SKM-1 treated with dmso at 0.1 percent for 144 hours (cell line): ENCODE results near the gene YTHDC1.
"Not testable (repeated sequence)": the region's sequence is repeated elsewhere in the genome, so short reads cannot be mapped to it uniquely, and the experiment has no call there.

Source experiments
- DNase-seq: peaks from one replicate; lab custom pipeline; 2025; ENCODE audit not compliant: unreplicated experiment; lab: John Stamatoyannopoulos, UW

Gene YTHDC1

GRCh38 chr4:68349649-68350360 is at the start of gene YTHDC1:
Gene YTHDC1, minus strand, starts transcription at chr4:68350090. Its CDS starts 337 bp downstream, at chr4:68349753.
- DNase-seq, result peak; percentile 87

- no peak for DNase-seq
These were observed 49.4 kb upstream of the YTHDC1 start for GRCh38 chr4:68399306-68399705.

GRCh38 chr4:68396756-68397155 is 46.9 kb upstream of the YTHDC1 start:
- no peak for DNase-seq

GRCh38 chr4:68391436-68391835 is 41.5 kb upstream of the YTHDC1 start:
- DNase-seq, result no peak

GRCh38 chr4:68390205-68390935 is 40.5 kb upstream of the YTHDC1 start:
- no peak for DNase-seq

- not testable (repeated sequence) for DNase-seq
These were observed 39.6 kb upstream of the YTHDC1 start for GRCh38 chr4:68389386-68389913.

- no peak for DNase-seq
These were observed 38.5 kb upstream of the YTHDC1 start for GRCh38 chr4:68388347-68388865.

- no peak for DNase-seq
These were observed 35.4 kb upstream of the YTHDC1 start for GRCh38 chr4:68385267-68385666.

GRCh38 chr4:68383115-68383514 is 33.2 kb upstream of the YTHDC1 start:
- DNase-seq, result no peak

- DNase-seq, result no peak
These were observed 28.3 kb upstream of the YTHDC1 start for GRCh38 chr4:68378226-68378625.

- peak; percentile 72 for DNase-seq
These were observed 26.0 kb upstream of the YTHDC1 start for GRCh38 chr4:68375667-68376559.

- no peak for DNase-seq
These were observed 23.6 kb upstream of the YTHDC1 start for GRCh38 chr4:68373513-68373912.

GRCh38 chr4:68372588-68372987 is 22.7 kb upstream of the YTHDC1 start:
- DNase-seq, result no peak

GRCh38 chr4:68369142-68369805 is 19.4 kb upstream of the YTHDC1 start:
- no peak for DNase-seq

- peak; percentile 51 for DNase-seq
These were observed 18.8 kb upstream of the YTHDC1 start for GRCh38 chr4:68368691-68369131.

GRCh38 chr4:68367835-68368234 is 17.9 kb upstream of the YTHDC1 start:
- DNase-seq, result no peak

GRCh38 chr4:68366600-68366999 is 16.7 kb upstream of the YTHDC1 start:
- no peak for DNase-seq

- no peak for DNase-seq
These were observed 15.2 kb upstream of the YTHDC1 start for GRCh38 chr4:68365068-68365467.

GRCh38 chr4:68361146-68361589 is 11.3 kb upstream of the YTHDC1 start:
- DNase-seq, result no peak

- no peak for DNase-seq
These were observed 10.5 kb upstream of the YTHDC1 start for GRCh38 chr4:68360231-68360968.
